HFFc6 (cell line): ENCODE data around the gene PPARA. TPM values are rescaled to one million over a fixed set of nuclear protein-coding genes. Genes with fewer than 3 reads are reported as not detected.

Experiments
- DNase-seq: peaks from one replicate; pipeline ENCODE4 v3.0.0-alpha.2; 2018
- H3K27ac Mint-ChIP-seq: 2 replicates; pipeline ENCODE4 v1.8.0; 2020; ENCODE audit warnings: mild to moderate bottlenecking, mixed read lengths
- H3K27me3 Mint-ChIP-seq: 2 replicates; pipeline ENCODE4 v1.8.0; 2021; ENCODE audit warnings: mild to moderate bottlenecking, moderate library complexity, mixed read lengths; ENCODE audit not compliant: insufficient read depth
- H3K36me3 Mint-ChIP-seq: 2 replicates; pipeline ENCODE4 v1.8.0; 2021; ENCODE audit warnings: low read depth, mixed read lengths
- H3K4me1 Mint-ChIP-seq: 2 replicates; pipeline ENCODE4 v1.8.0; 2020; ENCODE audit warnings: low read depth, mixed read lengths
- H3K4me3 Mint-ChIP-seq: 2 replicates; pipeline ENCODE4 v1.8.0; 2020; ENCODE audit warnings: mild to moderate bottlenecking, moderate library complexity, mixed read lengths
- H3K9me3 Mint-ChIP-seq: 2 replicates; pipeline ENCODE4 v1.8.0; 2020; ENCODE audit warnings: mild to moderate bottlenecking, mixed read lengths
- total RNA-seq, 6 experiments: library from RNA; stranded (reverse); fragmentation: NEBNext Ultra II Directional; extraction: Animal tissue kit (Norgen Biotek cat#: 25700); gene quantifications; 2 replicates in 1 of 6; 3 replicates in 5 of 6; pipeline ENCODE4 v1.2.3, GENCODE V29; 2021
- TF ChIP-seq, protein P1 (sequence below): fragments of 200-600 bp; sonication (generic); IDR thresholded peaks from 2 replicates; pipeline ENCODE4 v1.5.0; 2021; ENCODE audit warnings: antibody characterized with exemption, mild to moderate bottlenecking

Gene PPARA
- total RNA-seq, 6 experiments from 2014 or later, result 14.1 to 16.0 (median 15.1) TPM

- Mint-ChIP-seq H3K4me1 (no peaks in the 10 kb centered on the region), H3K27ac (no peak overlapping the region; the same call in 1 of the 2 replicates), H3K27me3 (peaks cover 2% of the 10 kb centered on the region), H3K36me3 (peaks cover 23% of the 10 kb centered on the region), H3K9me3 (no peaks in the 10 kb centered on the region), H3K4me3 (no peak overlapping the region)
- no peak for DNase-seq
- TF ChIP-seq, protein P1, sequence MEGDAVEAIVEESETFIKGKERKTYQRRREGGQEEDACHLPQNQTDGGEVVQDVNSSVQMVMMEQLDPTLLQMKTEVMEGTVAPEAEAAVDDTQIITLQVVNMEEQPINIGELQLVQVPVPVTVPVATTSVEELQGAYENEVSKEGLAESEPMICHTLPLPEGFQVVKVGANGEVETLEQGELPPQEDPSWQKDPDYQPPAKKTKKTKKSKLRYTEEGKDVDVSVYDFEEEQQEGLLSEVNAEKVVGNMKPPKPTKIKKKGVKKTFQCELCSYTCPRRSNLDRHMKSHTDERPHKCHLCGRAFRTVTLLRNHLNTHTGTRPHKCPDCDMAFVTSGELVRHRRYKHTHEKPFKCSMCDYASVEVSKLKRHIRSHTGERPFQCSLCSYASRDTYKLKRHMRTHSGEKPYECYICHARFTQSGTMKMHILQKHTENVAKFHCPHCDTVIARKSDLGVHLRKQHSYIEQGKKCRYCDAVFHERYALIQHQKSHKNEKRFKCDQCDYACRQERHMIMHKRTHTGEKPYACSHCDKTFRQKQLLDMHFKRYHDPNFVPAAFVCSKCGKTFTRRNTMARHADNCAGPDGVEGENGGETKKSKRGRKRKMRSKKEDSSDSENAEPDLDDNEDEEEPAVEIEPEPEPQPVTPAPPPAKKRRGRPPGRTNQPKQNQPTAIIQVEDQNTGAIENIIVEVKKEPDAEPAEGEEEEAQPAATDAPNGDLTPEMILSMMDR, result no peak
Observed at GRCh38 chr22:46275455-46276122, 125.3 kb downstream of the PPARA start.

DNA sequence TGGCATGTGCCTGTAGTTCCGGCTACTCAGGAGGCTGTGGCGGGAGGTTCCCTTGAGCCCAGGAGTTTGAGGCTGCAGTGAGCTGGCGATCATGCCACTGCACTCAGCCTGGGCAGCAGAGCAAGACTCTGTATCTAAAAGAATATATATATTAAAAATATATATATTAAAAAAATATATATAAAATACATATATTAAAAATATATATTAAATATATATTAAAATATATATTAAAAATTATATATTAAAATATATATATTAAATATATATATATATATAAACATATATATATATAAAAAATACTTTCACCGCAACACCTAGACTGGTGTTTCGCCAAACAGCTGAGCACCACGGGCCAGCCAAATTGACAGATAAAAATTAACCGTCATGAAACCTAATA lies 126.2 kb downstream of the PPARA start:
- H3K9me3 Mint-ChIP-seq, result no peaks in the 10 kb centered on the region
- TF ChIP-seq, protein P1, result no peak
- peaks cover 24% of the 10 kb centered on the region for H3K36me3 Mint-ChIP-seq
- no peak overlapping the region for H3K4me3 Mint-ChIP-seq
- H3K27me3 Mint-ChIP-seq, result peaks cover 2% of the 10 kb centered on the region
- H3K27ac Mint-ChIP-seq, result no peak overlapping the region
- DNase-seq, result no peak
- no peaks in the 10 kb centered on the region for H3K4me1 Mint-ChIP-seq

DNA sequence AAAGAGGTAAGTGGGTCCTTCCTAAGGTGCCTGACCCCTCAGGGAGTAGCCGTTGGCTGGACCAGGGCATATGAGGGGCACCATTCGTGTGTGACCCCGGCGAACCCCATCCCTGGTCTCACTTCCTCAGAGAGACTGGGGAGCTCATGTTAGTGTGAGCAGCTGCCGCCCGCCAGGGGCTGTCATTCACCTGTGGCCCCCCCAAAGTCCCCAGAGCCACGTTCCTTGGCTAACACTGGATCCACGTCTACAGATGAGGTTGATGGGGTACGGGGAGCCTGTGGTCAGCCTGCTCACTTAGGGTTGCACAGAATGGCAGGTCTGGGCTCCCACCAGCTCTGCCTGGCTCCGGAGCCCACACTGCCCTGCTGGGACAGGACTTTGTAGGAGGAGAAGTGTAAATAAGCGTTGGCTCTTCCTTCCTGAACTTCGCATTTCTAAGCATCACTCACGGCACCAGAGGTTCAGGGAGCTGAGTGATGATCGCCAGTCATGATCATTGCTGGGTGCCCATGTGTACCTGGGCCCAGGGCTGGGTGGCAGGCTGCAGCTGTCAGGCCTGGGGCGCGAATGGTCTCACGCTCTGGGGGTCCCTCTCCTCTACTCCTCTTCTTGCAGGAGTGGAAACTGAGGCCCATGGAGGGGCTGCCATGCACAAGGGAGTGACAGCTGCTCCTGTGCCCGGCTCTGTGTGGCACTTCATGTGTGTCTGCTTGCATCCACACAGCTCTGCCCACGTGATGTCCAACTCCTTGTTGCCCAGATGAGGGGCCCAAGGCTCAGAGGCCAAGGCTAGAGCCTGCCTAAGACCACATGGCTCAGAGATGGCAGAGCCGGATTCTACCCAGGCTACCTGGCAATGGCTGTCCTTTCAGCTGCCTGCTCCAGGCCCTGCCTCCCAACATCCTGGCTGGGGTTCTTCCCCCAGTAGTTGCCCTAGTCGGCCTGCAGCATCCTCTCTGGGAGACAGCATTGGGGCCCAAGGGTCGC lies 128.6 kb downstream of the PPARA start:
- Mint-ChIP-seq H3K9me3 (no peaks in the 10 kb centered on the region), H3K36me3 (peaks cover 33% of the 10 kb centered on the region), H3K4me3 (no peak overlapping the region), H3K27ac (no peak overlapping the region), H3K27me3 (peaks cover 2% of the 10 kb centered on the region), H3K4me1 (no peaks in the 10 kb centered on the region)
- TF ChIP-seq, protein P1, result no peak
- DNase-seq, result no peak

DNA sequence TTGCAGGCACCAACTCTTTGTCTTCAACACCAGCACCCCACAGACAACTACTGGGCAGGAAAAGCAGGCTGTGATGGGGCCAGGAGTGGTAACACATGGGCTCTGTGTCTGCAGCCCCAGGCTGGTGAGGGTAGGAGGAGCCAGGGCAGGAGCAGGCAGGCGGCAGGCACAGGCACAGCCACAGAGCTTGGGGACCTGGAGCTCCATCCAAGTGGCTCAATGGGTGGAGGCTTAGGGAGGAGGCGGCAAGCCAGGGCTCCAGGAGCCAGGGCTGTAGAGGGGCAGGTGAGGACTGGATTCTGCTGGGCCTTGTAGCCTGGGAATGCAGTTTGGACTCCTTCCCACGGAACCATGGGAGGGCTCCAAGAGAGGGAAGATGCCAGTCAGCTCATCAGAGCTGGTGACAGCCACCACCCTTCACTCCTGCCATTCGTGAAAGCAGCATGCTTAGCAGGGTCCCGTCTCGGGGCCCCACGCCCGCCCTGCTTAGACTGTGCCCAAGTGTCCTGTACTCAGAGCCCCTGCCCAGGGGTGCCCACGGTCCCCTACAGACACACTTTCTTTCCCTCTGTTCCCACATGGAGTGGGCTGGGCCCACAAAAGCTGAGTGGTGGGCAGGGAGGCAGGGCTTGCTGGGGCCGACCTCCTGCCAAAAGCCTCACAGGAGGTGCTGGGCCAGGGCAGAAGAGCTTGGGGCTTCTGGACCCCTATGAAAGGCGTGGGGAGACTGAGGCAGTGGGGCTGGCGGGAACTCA lies 129.9 kb downstream of the PPARA start:
- H3K27ac Mint-ChIP-seq, result no peak overlapping the region
- DNase-seq, result no peak
- H3K4me3 Mint-ChIP-seq, result no peak overlapping the region
- H3K4me1 Mint-ChIP-seq, result no peaks in the 10 kb centered on the region
- no peaks in the 10 kb centered on the region for H3K9me3 Mint-ChIP-seq
- TF ChIP-seq, protein P1, result no peak
- peaks cover 2% of the 10 kb centered on the region for H3K27me3 Mint-ChIP-seq
- H3K36me3 Mint-ChIP-seq, result peaks cover 39% of the 10 kb centered on the region

GRCh38 chr22:46280999-46281623 lies 130.8 kb downstream of the PPARA start:
- TF ChIP-seq, protein P1, result no peak
- peaks cover 39% of the 10 kb centered on the region for H3K36me3 Mint-ChIP-seq
- DNase-seq, result no peak
- H3K4me3 Mint-ChIP-seq, result no peak overlapping the region
- peaks cover 2% of the 10 kb centered on the region for H3K27me3 Mint-ChIP-seq
- H3K4me1 Mint-ChIP-seq, result no peaks in the 10 kb centered on the region
- no peak overlapping the region for H3K27ac Mint-ChIP-seq
- H3K9me3 Mint-ChIP-seq, result no peaks in the 10 kb centered on the region
